ENCODE results near the gene BCAM.
A peak's percentile ranks its signal among the peaks of the same experiment; 100 is the strongest.

BCAM gene

DNA sequence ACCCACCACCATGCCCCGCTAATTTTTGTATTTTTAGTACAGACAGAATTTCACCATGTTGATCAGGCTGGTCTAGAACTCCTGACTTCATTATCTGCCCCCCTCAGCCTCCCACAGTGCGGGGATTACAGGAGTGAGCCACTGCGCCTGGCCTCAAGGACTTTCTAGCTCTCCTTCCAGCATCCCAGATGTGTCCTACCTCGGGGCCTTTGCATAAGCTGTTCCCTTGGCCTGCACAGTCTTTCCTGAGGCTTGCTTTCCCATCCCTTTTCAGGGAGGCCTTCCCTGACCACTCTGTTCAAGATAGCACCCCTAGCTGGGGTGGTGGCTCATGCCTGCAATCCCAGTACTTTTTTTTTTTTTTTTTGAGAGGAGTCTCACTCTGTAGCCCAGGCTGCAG is 14.3 kb upstream of the BCAM start:
- no peak for DNase-seq

DNA sequence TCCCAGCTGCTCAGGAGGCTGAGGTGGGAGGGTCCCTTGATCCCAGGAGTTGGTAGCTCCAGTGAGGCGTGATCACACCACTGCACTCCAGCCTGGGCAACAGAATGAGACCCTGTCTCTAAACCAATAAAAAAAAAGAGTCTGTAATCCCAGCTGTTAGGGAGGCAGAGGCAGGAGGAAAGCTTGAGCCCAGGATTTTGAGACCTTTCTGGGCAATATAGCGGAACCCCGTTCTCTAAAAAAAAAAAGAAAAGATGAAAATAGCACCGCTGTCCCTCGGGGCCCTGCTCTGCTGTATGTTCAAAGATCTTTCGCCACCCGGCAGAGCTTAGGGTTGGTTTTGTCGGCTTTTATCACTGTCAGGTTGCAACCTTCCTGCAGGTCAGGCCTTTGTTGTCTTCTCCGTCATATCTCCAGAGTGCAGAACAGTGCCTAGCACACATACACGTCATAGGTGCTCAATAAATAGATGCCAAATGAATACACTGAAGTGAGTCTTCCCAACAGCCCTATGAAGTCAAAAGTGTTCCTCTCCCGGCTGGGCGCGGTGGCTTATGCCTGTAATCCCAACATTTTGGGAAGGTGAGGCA is 13.4 kb upstream of the BCAM start:
- no peak for DNase-seq

DNA sequence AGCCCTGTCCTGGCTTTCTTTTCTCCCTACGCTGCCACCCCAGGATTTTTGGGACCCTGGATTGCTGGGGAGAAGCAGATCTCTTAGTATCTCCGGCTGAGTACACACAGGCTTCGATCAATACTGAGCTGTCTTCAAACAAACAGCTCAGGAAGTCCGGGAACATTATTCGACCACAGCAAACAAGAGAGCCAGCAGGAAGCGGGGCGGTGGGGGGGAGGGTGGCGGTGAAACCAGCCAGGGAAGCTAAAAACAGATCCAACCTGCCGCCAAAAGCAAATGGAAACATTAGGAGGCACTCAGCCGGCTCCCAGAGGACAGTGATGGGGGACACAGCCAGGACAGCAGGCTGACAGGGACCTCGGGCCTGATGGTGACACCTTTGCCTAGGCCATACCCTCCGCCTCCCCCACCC is 12.2 kb upstream of the BCAM start:
- peak; percentile 49 for DNase-seq

GRCh38 chr19:44799627-44800346 is 9.1 kb upstream of the BCAM start:
- DNase-seq = no peak

- DNase-seq = peak; percentile 88
Measured at GRCh38 chr19:44800461-44800860, 8.4 kb upstream of the BCAM start.

- DNase-seq = no peak
Measured at GRCh38 chr19:44803442-44804428, 5.2 kb upstream of the BCAM start.

- no peak for DNase-seq
Measured at GRCh38 chr19:44806291-44806690, 2.6 kb upstream of the BCAM start.

DNA sequence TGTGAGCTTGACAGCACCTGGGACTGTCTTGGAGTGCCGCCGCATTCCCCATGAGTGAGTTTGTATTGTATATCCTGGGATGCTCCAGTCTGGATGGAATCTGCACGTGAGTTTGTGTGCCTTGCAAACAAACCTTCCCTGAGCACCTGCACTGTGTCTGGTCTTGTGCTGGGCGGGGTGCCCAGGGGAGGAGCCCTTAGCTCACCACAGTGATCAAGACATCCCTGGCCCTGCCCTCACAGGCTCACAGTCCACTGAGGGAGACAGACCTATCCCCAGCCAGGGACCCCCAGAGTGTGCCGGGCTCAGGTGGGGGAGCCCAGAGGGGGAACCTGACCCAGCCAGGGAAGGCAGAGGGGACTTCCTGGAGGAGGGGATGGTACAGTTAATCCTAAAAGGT is 1.7 kb upstream of the BCAM start:
- no peak for DNase-seq

DNA sequence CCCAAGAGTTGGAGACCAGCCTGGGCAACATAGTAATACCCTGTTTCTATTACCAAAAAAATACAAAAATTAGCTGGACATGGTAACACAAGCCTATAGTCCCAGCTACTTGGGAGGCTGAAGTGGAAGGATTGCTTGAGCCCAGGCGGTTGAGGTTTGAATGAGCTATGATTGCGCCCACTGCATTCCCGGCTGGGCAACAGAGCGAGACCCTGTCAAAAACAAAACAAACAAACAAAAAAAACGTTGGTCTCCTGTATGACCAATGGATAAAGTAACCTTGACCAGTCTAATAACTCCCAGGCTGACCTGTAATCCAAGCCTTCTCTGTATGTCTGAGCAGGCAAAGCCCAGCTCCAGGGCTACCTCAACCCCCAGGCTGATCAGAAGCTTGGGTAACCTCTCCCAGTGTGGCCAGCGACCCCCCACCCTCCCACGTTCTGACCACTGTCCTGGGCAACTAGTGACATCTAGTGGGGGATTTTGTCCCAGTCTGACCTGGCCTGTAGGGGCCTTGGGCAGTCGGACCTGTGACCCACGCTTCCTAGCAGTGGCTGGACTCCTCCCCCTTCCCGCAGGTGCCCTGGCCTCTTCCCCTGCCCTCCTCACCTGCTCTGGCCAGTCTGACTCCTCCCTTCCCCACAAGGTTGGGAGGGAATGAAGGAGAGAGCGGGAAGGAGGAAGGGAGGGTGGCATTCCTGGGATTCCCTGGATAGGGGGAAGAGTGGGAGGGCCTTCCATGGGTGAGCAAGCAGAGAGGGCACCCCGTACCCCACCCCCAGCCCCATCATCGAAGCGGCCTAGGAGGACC is 1.0 kb upstream of the BCAM start:
- DNase-seq = no peak

DNA sequence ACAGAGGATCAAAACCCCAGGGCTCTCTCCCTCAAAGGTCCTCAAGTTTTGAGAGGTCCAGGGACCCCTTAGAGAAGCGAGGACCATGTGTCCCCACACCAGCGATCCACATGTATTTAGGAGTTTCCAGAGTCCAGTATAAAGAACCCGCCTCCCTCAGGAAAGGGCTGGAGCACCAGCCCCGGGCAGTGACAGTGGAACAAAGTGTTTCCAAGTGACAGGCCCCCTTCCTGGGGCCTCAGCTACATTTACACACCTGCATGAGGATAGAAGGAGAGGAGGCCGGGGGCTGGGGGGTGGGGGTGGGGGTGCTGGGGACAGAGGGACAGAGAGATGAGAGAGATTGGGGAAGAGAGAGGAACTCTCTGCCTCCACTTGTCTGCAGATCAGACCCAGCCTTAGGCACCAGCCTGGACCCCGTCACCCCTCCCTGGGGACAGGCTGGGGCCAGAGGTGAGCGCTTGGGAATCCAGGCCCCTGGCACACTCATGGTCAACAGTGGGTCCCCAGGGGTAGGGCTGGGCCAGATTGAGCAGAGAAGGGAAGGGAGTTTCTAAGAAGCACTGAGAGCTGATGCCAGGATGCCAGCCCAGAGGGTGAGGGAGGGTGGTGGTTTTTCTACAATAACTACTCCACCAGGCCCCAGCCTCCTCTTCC is 802 bp downstream of the BCAM start:
- no peak for DNase-seq

- DNase-seq = no peak
Measured at GRCh38 chr19:44810234-44811121, 1.6 kb downstream of the BCAM start.

DNA sequence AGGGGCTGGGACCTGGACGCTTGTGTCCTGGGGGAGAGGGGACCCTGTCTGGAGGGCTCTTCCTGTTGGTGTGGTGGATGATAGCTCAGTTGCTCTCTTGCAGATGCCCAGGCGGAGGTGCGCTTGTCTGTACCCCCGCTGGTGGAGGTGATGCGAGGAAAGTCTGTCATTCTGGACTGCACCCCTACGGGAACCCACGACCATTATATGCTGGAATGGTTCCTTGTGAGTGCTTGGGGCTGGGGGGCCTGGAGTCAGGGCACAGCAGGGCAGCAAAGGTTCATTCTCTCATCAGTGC is 2.2 kb downstream of the BCAM start:
- no peak for DNase-seq

- no peak for DNase-seq
Measured at GRCh38 chr19:44812142-44812718, 3.3 kb downstream of the BCAM start.

DNA sequence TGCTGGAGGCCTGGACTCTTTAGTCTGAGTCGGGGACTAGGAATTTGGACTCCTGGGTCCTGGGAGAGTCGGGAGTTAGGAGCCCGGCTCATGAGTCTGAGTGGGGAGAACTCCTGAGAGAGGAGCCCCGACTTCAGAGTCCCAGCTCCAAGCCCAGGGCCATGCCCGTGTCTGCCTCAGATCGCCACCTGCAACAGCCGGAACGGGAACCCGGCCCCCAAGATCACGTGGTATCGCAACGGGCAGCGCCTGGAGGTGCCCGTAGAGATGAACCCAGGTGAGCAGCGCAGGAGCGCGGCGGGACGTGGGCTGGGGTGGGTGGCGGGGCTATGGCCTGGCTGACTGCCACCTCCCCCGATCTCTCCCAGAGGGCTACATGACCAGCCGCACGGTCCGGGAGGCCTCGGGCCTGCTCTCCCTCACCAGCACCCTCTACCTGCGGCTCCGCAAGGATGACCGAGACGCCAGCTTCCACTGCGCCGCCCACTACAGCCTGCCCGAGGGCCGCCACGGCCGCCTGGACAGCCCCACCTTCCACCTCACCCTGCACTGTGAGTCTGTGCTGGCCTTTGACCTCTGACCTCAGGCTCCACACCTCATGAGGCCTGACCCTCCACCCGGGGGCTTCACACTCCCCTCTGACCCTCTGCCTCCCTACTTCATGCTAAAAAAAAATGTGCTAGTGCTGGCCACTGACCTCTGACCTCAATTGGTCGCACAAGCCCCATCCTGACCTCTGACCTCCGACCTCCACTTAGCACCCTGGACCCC is 4.4 kb downstream of the BCAM start:
- no peak for DNase-seq

DNA sequence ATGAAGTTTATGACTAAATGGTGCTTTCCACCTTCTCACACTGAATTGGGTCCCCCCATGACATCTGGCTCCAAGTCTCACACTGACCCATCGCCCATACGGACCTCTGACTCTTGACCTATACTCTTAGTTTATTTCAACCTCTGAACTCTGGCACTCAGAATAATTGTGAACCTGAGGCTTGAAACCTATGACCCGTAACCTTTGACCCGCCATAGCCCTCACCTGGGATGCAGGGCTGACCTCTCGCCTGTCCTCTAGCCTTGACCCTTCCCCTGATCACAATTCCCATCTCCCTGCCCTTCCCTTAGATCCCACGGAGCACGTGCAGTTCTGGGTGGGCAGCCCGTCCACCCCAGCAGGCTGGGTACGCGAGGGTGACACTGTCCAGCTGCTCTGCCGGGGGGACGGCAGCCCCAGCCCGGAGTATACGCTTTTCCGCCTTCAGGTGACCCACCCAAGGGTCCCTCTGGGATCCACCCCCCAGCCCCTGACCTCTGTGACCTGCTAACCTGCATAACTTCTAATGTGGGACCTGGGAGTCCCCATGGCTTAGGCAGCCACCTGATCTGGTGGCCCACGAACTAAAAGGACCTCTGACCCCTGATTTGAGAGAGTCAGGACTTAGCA is 5.1 kb downstream of the BCAM start:
- no peak for DNase-seq

GRCh38 chr19:44814517-44814916 is 5.6 kb downstream of the BCAM start:
- DNase-seq = no peak

- no peak for DNase-seq
Measured at GRCh38 chr19:44816301-44816700, 7.4 kb downstream of the BCAM start.

GRCh38 chr19:44817725-44818465 is 9.0 kb downstream of the BCAM start:
- DNase-seq = no peak

- DNase-seq = no peak
Measured at GRCh38 chr19:44818466-44819031, 9.6 kb downstream of the BCAM start.
